ENCODE data around the gene F2R.

Gene F2R

GRCh38 chr5:76744632-76745031, 28.7 kb downstream of the F2R start:
- Histone ChIP-seq H3K36me3 (replicated peaks) (no peaks in the 10 kb centered on the region), H3K27me3 (replicated peaks) (no peaks in the 10 kb centered on the region), H3K27ac (no peak overlapping the region), H3K4me3 (ENCODE audit: low read depth, low read length) (no peak overlapping the region)
- no peak for TF ChIP-seq CTCF (IDR thresholded peaks at IDR 0.05; ENCODE audit: low read depth, low read length, missing control alignments)
- DNase-seq: no peak
- in situ Hi-C loops (cut with HindIII; ENCODE audit: low pct_ligation_motif_present, low sequenced_read_pairs): no loop called here

GRCh38 chr5:76745670-76746069, 29.7 kb downstream of the F2R start:
- TF ChIP-seq CTCF (IDR thresholded peaks at IDR 0.05; ENCODE audit: low read depth, low read length, missing control alignments): no peak
- no peak for DNase-seq
- Histone ChIP-seq H3K27me3 (replicated peaks) (no peaks in the 10 kb centered on the region), H3K36me3 (replicated peaks) (no peaks in the 10 kb centered on the region), H3K4me3 (ENCODE audit: low read depth, low read length) (no peak overlapping the region), H3K27ac (no peak overlapping the region)
- in situ Hi-C loops (cut with HindIII; ENCODE audit: low pct_ligation_motif_present, low sequenced_read_pairs): no loop called here

GRCh38 chr5:76746677-76747076, 30.8 kb downstream of the F2R start:
- in situ Hi-C loops (cut with HindIII; ENCODE audit: low pct_ligation_motif_present, low sequenced_read_pairs): no loop called here
- Histone ChIP-seq H3K27me3 (replicated peaks) (no peaks in the 10 kb centered on the region), H3K4me3 (ENCODE audit: low read depth, low read length) (no peak overlapping the region), H3K27ac (no peak overlapping the region), H3K36me3 (replicated peaks) (no peaks in the 10 kb centered on the region)
- TF ChIP-seq CTCF (IDR thresholded peaks at IDR 0.05; ENCODE audit: low read depth, low read length, missing control alignments): no peak
- DNase-seq: no peak

- no peak for TF ChIP-seq CTCF (IDR thresholded peaks at IDR 0.05; ENCODE audit: low read depth, low read length, missing control alignments)
- Histone ChIP-seq H3K27me3 (replicated peaks) (no peaks in the 10 kb centered on the region), H3K4me3 (ENCODE audit: low read depth, low read length) (no peak overlapping the region), H3K36me3 (replicated peaks) (no peaks in the 10 kb centered on the region), H3K27ac (no peak overlapping the region)
- DNase-seq: no peak
- in situ Hi-C loops (cut with HindIII; ENCODE audit: low pct_ligation_motif_present, low sequenced_read_pairs): no loop called here
Observed at GRCh38 chr5:76747706-76748105, 31.8 kb downstream of the F2R start.

- H3K4me3 ChIP-seq (ENCODE audit: low read depth, low read length): no peak overlapping the region
- no peak overlapping the region for H3K27ac ChIP-seq
- in situ Hi-C loops (cut with HindIII; ENCODE audit: low pct_ligation_motif_present, low sequenced_read_pairs): no loop called here
- H3K27me3 ChIP-seq (replicated peaks): no peaks in the 10 kb centered on the region
- H3K36me3 ChIP-seq (replicated peaks): no peaks in the 10 kb centered on the region
- no peak for DNase-seq
- no peak for TF ChIP-seq CTCF (IDR thresholded peaks at IDR 0.05; ENCODE audit: low read depth, low read length, missing control alignments)
Observed at GRCh38 chr5:76751291-76751690, 35.4 kb downstream of the F2R start.

GRCh38 chr5:76754668-76755078, 38.7 kb downstream of the F2R start:
- no peaks in the 10 kb centered on the region for H3K27me3 ChIP-seq (replicated peaks)
- no peaks in the 10 kb centered on the region for H3K36me3 ChIP-seq (replicated peaks)
- H3K27ac ChIP-seq: no peak overlapping the region
- TF ChIP-seq CTCF (IDR thresholded peaks at IDR 0.05; ENCODE audit: low read depth, low read length, missing control alignments): no peak
- H3K4me3 ChIP-seq (ENCODE audit: low read depth, low read length): no peak overlapping the region
- in situ Hi-C loops (cut with HindIII; ENCODE audit: low pct_ligation_motif_present, low sequenced_read_pairs): no loop called here
- no peak for DNase-seq
